Right lobe of liver (tissue), 6 donors: Measurements from ENCODE around the gene PEA15. TPM values are rescaled to one million over a fixed set of nuclear protein-coding genes. Genes with fewer than 3 reads are reported as not detected.

Source experiments
- ATAC-seq, 4 donors: fragments of 200-7000 bp; cut with Tn5 transposase; one replicate each; pipeline ENCODE4 v1.9.1; 2020; ENCODE audit warnings: mild to moderate bottlenecking in 4 of 4, moderate library complexity in 4 of 4
- DNase-seq, 3 donors: peaks; one replicate each; pipeline ENCODE4 v3.0.0-alpha.2; 2020
- H3K27ac ChIP-seq, 3 donors: fragments of 200-600 bp; one replicate each; pipeline ENCODE4 v1.8.0; 2022
- H3K27me3 ChIP-seq, 2 donors: fragments of 200-600 bp; one replicate each; pipeline ENCODE4 v1.8.0; 2022
- H3K36me3 ChIP-seq, 4 donors: fragments of 200-600 bp; sonication (generic) in 1 of 4; one replicate each; pipeline versions ENCODE4 v1.5.1 to v1.8.0; 2017 to 2022; ENCODE audit warnings: control low read depth in 1 of 4
- H3K4me1 ChIP-seq, 4 donors: fragments of 200-600 bp; sonication (generic) in 1 of 4; one replicate each; pipeline versions ENCODE4 v1.5.1 to v1.8.0; 2017 to 2022; ENCODE audit warnings: control low read depth in 1 of 4
- H3K4me3 ChIP-seq, 3 donors: fragments of 200-600 bp; one replicate each; pipeline ENCODE4 v1.8.0; 2022
- H3K9me3 ChIP-seq, 4 donors: fragments of 200-600 bp; sonication (generic) in 1 of 4; one replicate each; pipeline versions ENCODE4 v1.5.1 to v1.8.0; 2017 to 2022; ENCODE audit warnings: control low read depth in 1 of 4
- CTCF ChIP-seq, 4 donors: fragments of 200-600 bp in 3 of 4; fragments of 450-650 bp in 1 of 4; IDR thresholded peaks; one replicate each; pipeline versions ENCODE4 v1.5.1 to v1.8.0; 2016 to 2022; ENCODE audit warnings: antibody characterized with exemption in 4 of 4, mild to moderate bottlenecking in 2 of 4
- POLR2A ChIP-seq: fragments of 450-650 bp; IDR thresholded peaks from one replicate; pipeline ENCODE4 v1.6.1; 2017; ENCODE audit warnings: antibody characterized with exemption, mild to moderate bottlenecking
- WGBS: methylation state at CpG from one replicate; pipeline ENCODE4 v1.1.6; 2018; ENCODE audit warnings: low coverage, low lambda C conversion rate; ENCODE audit not compliant: insufficient coverage; ENCODE audit errors: missing lambda C conversion rate; 5-methylcytosine and 5-hydroxymethylcytosine counted together
- intact Hi-C, 2 donors: fragments of 100-400 bp; cut with DNase I; formaldehyde crosslinking; loops; one replicate each; pipeline versions ENCODE4 v1.11.2 to v1.14.1; 2022
- total RNA-seq, 6 experiments: library from RNA; depleted of rRNA in 2 of 6; stranded (reverse); fragments of >200 nt in 2 of 6; fragmentation: NEBNext Ultra II Directional in 3 of 6; extraction: Animal tissue kit (Norgen Biotek cat#: 25700) in 3 of 6; gene quantifications; one replicate each; pipeline versions ENCODE4 v1.1.0 to v1.2.4, GENCODE V29; 2016 to 2023
- donor health status: DM: no; HTN: yes; CAD: no.
- donor health status: DM: no; HTN: no; CAD: no.
- donor health status: DM: no; HTN: no; CAD: no.
- donor health status: DM: no; HTN: yes; CAD: no.
- donor health status: DM: no; HTN: yes; CAD: no.

The PEA15 gene
- total RNA-seq, 6 experiments from 2014 or later = 11.5 to 45.7 (median 18.0) TPM

- Histone ChIP-seq H3K27me3 (no peaks in the 10 kb centered on the region), H3K27ac (no peak overlapping the region), H3K9me3 (no peaks in the 10 kb centered on the region), H3K4me1 (no peaks in the 10 kb centered on the region), H3K4me3 (no peak overlapping the region), H3K36me3 (no peaks in the 10 kb centered on the region)
- intact Hi-C loops = loop anchor here in 1 of 2 donors (10.0 kb wide), 1 partner anchor 57 kb away; the partner anchor contains the start of gene ATP1A2
- ATAC-seq (no peak), DNase-seq (no peak)
- no peak for TF ChIP-seq CTCF (IDR thresholded peaks at IDR 0.05)
- 75% methylated on average over 2 of the region's 4 CpGs for WGBS
Observed at GRCh38 chr1:160171354-160171753, 33.8 kb upstream of the PEA15 start.

DNA sequence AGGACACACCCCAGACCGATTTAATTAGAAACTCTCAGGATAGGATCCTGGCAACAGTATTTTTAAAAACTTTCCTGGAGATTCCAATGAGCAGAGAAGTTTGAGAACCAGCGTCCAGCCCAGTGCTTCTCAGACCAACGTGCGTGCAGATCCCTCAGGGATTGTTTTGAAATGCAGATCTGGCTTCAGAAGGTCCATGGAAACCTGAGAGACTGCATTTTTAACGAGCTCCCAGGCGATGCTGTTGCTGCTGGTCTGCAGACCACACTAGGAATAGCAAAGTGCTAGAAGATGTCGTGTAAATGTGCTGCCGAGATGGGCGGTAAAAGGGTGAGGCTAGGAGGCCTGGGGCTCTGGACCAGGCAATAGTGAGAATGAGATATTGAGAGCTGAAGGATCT lies 33.2 kb upstream of the PEA15 start:
- no peak overlapping the region for H3K27ac ChIP-seq
- no peak for TF ChIP-seq CTCF (IDR thresholded peaks at IDR 0.05)
- TF ChIP-seq POLR2A = no peak
- ATAC-seq = no peak
- H3K4me3 ChIP-seq = no peak overlapping the region
- no peaks in the 10 kb centered on the region for H3K36me3 ChIP-seq
- no peaks in the 10 kb centered on the region for H3K9me3 ChIP-seq
- no peak for DNase-seq
- intact Hi-C loops = loop anchor here in 1 of 2 donors (10.0 kb wide), 1 partner anchor 57 kb away; the partner anchor contains the start of gene ATP1A2
- no peaks in the 10 kb centered on the region for H3K4me1 ChIP-seq
- H3K27me3 ChIP-seq = no peaks in the 10 kb centered on the region
- 47% methylated on average over 9 of the region's 9 CpGs for WGBS

GRCh38 chr1:160177231-160177630 lies 28.0 kb upstream of the PEA15 start:
- WGBS = 100% methylated on average over 1 of the region's 2 CpGs
- Histone ChIP-seq H3K36me3 (no peaks in the 10 kb centered on the region), H3K4me1 (no peaks in the 10 kb centered on the region), H3K4me3 (no peak overlapping the region), H3K27me3 (no peaks in the 10 kb centered on the region), H3K9me3 (no peaks in the 10 kb centered on the region), H3K27ac (no peak overlapping the region)
- intact Hi-C loops = loop anchor here in 1 of 2 donors (10.0 kb wide), 1 partner anchor 62 kb away; the partner anchor contains the start of gene ATP1A2
- DNase-seq = no peak
- TF ChIP-seq CTCF (IDR thresholded peaks at IDR 0.05) (no peak), POLR2A (no peak)
- ATAC-seq = no peak

- TF ChIP-seq CTCF (IDR thresholded peaks at IDR 0.05) (no peak), POLR2A (no peak)
- Histone ChIP-seq H3K27ac (no peak overlapping the region), H3K36me3 (no peaks in the 10 kb centered on the region), H3K27me3 (no peaks in the 10 kb centered on the region), H3K4me1 (no peaks in the 10 kb centered on the region), H3K4me3 (no peak overlapping the region), H3K9me3 (no peaks in the 10 kb centered on the region)
- intact Hi-C loops = loop anchor here in 1 of 2 donors (10.0 kb wide), 1 partner anchor 63 kb away; the partner anchor contains the start of gene ATP1A2
- ATAC-seq (no peak), DNase-seq (no peak)
- WGBS = 83% methylated on average over 1 of the region's 1 CpG
Observed at GRCh38 chr1:160177667-160178066, 27.5 kb upstream of the PEA15 start.

DNA sequence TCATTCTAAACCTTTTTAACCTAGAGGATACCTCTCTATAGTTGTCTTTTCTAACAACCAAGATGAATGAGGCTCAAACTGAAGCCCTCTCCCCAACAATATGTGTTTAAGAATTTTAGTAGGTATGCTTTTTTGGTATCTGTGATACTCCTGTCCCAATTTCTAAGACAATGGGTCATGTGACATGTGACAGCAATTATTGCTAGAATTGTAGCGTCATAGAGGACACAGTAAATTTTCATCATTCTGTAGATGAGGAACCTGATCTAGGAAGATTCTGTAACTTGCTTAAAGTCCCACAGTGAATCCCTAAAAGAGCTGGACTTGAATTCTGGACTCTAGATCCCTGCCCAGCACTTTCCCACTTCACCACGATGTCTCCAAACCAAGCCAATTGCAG lies 26.5 kb upstream of the PEA15 start:
- no peaks in the 10 kb centered on the region for H3K27me3 ChIP-seq
- H3K9me3 ChIP-seq = no peaks in the 10 kb centered on the region
- ATAC-seq (no peak), DNase-seq (no peak)
- H3K27ac ChIP-seq = no peak overlapping the region
- TF ChIP-seq CTCF (IDR thresholded peaks at IDR 0.05) = no peak
- no peak for TF ChIP-seq POLR2A
- no peaks in the 10 kb centered on the region for H3K4me1 ChIP-seq
- 86% methylated on average over 2 of the region's 2 CpGs for WGBS
- intact Hi-C loops = loop anchor here in 1 of 2 donors (10.0 kb wide), 1 partner anchor 64 kb away; the partner anchor contains the start of gene ATP1A2
- H3K4me3 ChIP-seq = no peak overlapping the region
- H3K36me3 ChIP-seq = no peaks in the 10 kb centered on the region
